Measurements from ENCODE around the gene ADCYAP1R1. TPM values are rescaled to one million over a fixed set of nuclear protein-coding genes. Genes with fewer than 3 reads are reported as not detected.

ADCYAP1R1 gene
- total RNA-seq, 1 experiment from 2014 or later: 0.12 TPM

DNA sequence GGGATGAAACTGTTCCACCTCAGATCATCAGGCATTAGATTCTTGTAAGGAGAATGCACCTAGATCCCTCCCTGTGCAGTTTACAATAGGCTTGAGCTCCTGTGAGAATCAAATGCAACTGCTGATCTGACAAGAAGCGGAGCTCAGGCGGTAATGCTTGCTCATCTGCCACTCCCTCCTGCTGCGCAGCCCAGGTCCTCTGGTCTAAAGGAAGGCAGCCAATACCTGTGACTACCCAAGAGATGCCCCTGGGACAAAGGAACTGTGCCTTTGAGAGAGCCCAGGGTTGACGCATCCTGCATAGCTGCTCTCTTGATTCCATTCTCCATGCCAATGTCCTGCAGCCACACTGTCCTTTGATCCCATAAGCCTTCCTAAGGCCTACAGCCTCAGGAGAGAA is 73.1 kb downstream of the ADCYAP1R1 start:
- Histone ChIP-seq H3K4me2 (ENCODE audit: low read length) (no peak overlapping the region), H2AFZ (ENCODE audit: low read depth, low read length, poor library complexity, severe bottlenecking) (no peak overlapping the region), H3K4me3 (replicated peaks in 1 of 2; ENCODE audit: low read depth in 1 of 2, low read length in 2 of 2) (no peak overlapping the region), H3K27me3 (ENCODE audit: insufficient read depth, low read length) (no peaks in the 10 kb centered on the region), H3K9ac (ENCODE audit: low read length) (no peak overlapping the region), H3K4me1 (ENCODE audit: control insufficient read depth in 1 of 2, insufficient read depth in 2 of 2, low read length in 2 of 2) (0 out of 4 replicates have a peak, but pooled peaks cover 0 to 4% of the 10 kb centered on the region in 2 experiments), H3K9me2 (ENCODE audit: insufficient read depth) (no peaks in the 10 kb centered on the region), H3K79me2 (ENCODE audit: insufficient read depth, low read length) (no peaks in the 10 kb centered on the region), H4K20me1 (ENCODE audit: insufficient read depth) (no peaks in the 10 kb centered on the region), H3K36me3 (ENCODE audit: control insufficient read depth in 1 of 2, insufficient read depth in 2 of 2, low read length in 2 of 2) (no peaks in the 10 kb centered on the region), H3K27ac (ENCODE audit: low read depth, low read length) (no peak overlapping the region), H3K9me3 (ENCODE audit: control insufficient read depth in 1 of 2, insufficient read depth in 1 of 2, low read depth in 1 of 2, low read length in 2 of 2) (no peaks in the 10 kb centered on the region)
- intact Hi-C loops (cut with micrococcal nuclease): no loop called here
- ChIA-PET CTCF (interaction anchor here (0.6 to 13.2 kb wide), 6 partner anchors 9 to 187 kb away, joined by 3 to 482 read pairs (median 4); no protein-coding TSS in a partner anchor), RAD21 (ENCODE audit: low non-redundant PET in 1 of 2, low total read pairs in 2 of 2, uncharacterized antibody in 2 of 2, unreplicated experiment in 2 of 2) (interaction anchor here in 1 of 2 experiments (2.5 kb wide), 1 partner anchor 142 kb away, joined by 14 read pairs; no protein-coding TSS in a partner anchor), POLR2A (interaction anchor here (1.0 kb wide), 1 partner anchor 142 kb away, joined by 4 read pairs; no protein-coding TSS in a partner anchor)
- TF ChIP-seq SRF (IDR thresholded peaks at IDR 0.05; ENCODE audit: low read depth) (no peak), TCF7L2 (IDR thresholded peaks at IDR 0.05; ENCODE audit: borderline replicate concordance, extremely low read depth, insufficient read depth, insufficient read length) (no peak), YY1 (IDR thresholded peaks at IDR 0.05; ENCODE audit: extremely low read depth, insufficient replicate concordance, low read depth, low read length) (no peak), JUND (IDR thresholded peaks at IDR 0.05) (no peak), ZFX (IDR thresholded peaks at IDR 0.05) (no peak), EGR1 (IDR thresholded peaks at IDR 0.05; ENCODE audit: low read depth) (no peak), SP1 (IDR thresholded peaks at IDR 0.05; ENCODE audit: low read depth) (no peak), CBX3 (IDR thresholded peaks at IDR 0.05; ENCODE audit: low read depth) (no peak), ELF1 (IDR thresholded peaks at IDR 0.05; ENCODE audit: borderline replicate concordance, low read depth) (no peak), POLR2AphosphoS5 (IDR thresholded peaks at IDR 0.05; ENCODE audit: low read depth, low read length) (no peak), FOSL1 (IDR thresholded peaks at IDR 0.05; ENCODE audit: low read depth) (no peak), RAD21 (IDR thresholded peaks at IDR 0.05; ENCODE audit: low read depth) (no peak), EZH2 (IDR thresholded peaks at IDR 0.05) (no peak), CEBPB (IDR thresholded peaks at IDR 0.05; ENCODE audit: low read depth) (no peak), POLR2A (IDR thresholded peaks at IDR 0.05; ENCODE audit: borderline replicate concordance, extremely low read depth, insufficient read depth, insufficient read length) (no peak)
- TF ChIP-seq, protein P1, sequence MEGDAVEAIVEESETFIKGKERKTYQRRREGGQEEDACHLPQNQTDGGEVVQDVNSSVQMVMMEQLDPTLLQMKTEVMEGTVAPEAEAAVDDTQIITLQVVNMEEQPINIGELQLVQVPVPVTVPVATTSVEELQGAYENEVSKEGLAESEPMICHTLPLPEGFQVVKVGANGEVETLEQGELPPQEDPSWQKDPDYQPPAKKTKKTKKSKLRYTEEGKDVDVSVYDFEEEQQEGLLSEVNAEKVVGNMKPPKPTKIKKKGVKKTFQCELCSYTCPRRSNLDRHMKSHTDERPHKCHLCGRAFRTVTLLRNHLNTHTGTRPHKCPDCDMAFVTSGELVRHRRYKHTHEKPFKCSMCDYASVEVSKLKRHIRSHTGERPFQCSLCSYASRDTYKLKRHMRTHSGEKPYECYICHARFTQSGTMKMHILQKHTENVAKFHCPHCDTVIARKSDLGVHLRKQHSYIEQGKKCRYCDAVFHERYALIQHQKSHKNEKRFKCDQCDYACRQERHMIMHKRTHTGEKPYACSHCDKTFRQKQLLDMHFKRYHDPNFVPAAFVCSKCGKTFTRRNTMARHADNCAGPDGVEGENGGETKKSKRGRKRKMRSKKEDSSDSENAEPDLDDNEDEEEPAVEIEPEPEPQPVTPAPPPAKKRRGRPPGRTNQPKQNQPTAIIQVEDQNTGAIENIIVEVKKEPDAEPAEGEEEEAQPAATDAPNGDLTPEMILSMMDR (IDR thresholded peaks at IDR 0.05 in 2 of 3, conservative IDR thresholded peaks at IDR 0.05 in 1 of 3; ENCODE audit: borderline replicate concordance in 1 of 3, insufficient read depth in 1 of 3, low read depth in 2 of 3, low read length in 2 of 3): no peak
- TF ChIP-seq, protein P2, sequence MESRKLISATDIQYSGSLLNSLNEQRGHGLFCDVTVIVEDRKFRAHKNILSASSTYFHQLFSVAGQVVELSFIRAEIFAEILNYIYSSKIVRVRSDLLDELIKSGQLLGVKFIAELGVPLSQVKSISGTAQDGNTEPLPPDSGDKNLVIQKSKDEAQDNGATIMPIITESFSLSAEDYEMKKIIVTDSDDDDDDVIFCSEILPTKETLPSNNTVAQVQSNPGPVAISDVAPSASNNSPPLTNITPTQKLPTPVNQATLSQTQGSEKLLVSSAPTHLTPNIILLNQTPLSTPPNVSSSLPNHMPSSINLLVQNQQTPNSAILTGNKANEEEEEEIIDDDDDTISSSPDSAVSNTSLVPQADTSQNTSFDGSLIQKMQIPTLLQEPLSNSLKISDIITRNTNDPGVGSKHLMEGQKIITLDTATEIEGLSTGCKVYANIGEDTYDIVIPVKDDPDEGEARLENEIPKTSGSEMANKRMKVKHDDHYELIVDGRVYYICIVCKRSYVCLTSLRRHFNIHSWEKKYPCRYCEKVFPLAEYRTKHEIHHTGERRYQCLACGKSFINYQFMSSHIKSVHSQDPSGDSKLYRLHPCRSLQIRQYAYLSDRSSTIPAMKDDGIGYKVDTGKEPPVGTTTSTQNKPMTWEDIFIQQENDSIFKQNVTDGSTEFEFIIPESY (IDR thresholded peaks at IDR 0.05; ENCODE audit: extremely low read depth, insufficient replicate concordance, low read length): no peak
- TF ChIP-seq, protein P3, sequence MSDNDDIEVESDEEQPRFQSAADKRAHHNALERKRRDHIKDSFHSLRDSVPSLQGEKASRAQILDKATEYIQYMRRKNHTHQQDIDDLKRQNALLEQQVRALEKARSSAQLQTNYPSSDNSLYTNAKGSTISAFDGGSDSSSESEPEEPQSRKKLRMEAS (IDR thresholded peaks at IDR 0.05): no peak
- TF ChIP-seq, protein P4, sequence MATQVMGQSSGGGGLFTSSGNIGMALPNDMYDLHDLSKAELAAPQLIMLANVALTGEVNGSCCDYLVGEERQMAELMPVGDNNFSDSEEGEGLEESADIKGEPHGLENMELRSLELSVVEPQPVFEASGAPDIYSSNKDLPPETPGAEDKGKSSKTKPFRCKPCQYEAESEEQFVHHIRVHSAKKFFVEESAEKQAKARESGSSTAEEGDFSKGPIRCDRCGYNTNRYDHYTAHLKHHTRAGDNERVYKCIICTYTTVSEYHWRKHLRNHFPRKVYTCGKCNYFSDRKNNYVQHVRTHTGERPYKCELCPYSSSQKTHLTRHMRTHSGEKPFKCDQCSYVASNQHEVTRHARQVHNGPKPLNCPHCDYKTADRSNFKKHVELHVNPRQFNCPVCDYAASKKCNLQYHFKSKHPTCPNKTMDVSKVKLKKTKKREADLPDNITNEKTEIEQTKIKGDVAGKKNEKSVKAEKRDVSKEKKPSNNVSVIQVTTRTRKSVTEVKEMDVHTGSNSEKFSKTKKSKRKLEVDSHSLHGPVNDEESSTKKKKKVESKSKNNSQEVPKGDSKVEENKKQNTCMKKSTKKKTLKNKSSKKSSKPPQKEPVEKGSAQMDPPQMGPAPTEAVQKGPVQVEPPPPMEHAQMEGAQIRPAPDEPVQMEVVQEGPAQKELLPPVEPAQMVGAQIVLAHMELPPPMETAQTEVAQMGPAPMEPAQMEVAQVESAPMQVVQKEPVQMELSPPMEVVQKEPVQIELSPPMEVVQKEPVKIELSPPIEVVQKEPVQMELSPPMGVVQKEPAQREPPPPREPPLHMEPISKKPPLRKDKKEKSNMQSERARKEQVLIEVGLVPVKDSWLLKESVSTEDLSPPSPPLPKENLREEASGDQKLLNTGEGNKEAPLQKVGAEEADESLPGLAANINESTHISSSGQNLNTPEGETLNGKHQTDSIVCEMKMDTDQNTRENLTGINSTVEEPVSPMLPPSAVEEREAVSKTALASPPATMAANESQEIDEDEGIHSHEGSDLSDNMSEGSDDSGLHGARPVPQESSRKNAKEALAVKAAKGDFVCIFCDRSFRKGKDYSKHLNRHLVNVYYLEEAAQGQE (IDR thresholded peaks at IDR 0.05; ENCODE audit: low read depth): no peak
- TF ChIP-seq, protein P5, sequence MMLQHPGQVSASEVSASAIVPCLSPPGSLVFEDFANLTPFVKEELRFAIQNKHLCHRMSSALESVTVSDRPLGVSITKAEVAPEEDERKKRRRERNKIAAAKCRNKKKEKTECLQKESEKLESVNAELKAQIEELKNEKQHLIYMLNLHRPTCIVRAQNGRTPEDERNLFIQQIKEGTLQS (IDR thresholded peaks at IDR 0.05): no peak
- no peak for ATAC-seq
- DNase-seq (ENCODE audit: low read depth, low spot score): no peak
- no TSS peak for BruUV-seq (replicated peaks)

All from HCT116 (cell line).